Amniotic stem cell (primary cell): ENCODE measurements around the gene RNPC3.
A peak's percentile ranks its signal among the peaks of the same experiment; 100 is the strongest.

Source experiments
- DNase-seq: peaks from one replicate; lab custom pipeline; 2025; lab: John Stamatoyannopoulos, UW

Gene RNPC3, protein sequence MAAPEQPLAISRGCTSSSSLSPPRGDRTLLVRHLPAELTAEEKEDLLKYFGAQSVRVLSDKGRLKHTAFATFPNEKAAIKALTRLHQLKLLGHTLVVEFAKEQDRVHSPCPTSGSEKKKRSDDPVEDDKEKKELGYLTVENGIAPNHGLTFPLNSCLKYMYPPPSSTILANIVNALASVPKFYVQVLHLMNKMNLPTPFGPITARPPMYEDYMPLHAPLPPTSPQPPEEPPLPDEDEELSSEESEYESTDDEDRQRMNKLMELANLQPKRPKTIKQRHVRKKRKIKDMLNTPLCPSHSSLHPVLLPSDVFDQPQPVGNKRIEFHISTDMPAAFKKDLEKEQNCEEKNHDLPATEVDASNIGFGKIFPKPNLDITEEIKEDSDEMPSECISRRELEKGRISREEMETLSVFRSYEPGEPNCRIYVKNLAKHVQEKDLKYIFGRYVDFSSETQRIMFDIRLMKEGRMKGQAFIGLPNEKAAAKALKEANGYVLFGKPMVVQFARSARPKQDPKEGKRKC

DNA sequence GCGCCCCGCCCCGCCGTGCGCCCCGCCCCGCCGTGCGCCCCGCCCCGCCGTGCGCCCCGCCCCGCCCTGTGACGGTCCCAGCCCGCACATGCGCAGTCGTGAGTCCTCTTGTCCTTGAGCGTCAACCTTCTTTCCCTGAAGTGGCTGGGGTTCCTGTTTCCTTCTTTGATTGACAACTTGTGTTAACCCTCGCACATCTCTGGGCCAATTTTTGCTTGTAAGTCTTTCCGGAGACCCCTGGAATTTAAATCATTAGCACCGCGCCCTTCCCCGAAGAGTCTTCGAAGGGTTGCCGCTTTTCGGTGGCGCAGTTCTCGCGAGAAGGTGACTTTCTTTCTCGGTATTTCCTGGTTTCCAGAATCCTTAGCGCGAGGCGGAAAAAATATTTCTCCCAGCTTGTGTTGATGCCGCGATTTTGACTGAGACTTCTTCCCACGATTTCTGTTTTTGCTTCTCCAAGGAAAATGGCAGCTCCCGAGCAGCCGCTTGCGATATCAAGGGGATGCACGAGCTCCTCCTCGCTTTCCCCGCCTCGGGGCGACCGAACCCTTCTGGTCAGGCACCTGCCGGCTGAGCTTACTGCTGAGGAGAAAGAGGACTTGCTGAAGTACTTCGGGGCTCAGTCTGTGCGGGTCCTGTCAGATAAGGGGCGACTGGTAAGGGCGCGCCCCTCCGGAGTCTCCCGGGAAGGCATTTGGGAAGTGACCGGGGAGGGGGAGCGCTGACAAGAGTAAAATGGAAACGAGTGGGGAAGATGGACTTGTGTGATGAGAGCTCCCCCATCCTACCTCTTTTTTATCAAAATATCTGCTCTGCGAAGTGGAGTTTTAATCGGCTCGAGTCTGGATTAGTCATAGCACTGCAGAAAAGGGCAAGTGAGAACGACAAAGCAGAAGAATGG is at the start of gene RNPC3:
RNPC3 (plus strand) TSS at position 93 of the 901 bp plus-strand sequence; CDS start at position 465, 372 bp downstream.
- DNase-seq = peak; percentile 83

DNA sequence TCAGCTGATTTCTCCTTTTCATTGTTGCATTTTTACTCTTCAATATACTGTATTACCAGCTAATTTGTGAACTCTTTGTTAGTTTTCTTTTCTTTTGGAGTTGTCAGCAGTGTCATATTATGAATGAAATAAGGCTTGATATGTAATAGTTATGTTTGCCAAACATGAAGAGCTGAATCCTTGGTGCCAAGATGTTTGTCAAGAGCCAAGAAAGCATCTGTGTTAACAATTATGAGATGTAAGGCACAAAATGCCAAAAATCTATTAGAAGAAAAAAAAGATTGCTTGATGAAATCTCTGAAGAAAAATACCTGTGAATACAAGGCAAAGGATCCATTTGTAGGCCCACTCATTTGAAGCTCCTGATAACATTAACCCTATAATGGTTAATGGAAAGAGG is 48.4 kb upstream of the RNPC3 start:
- DNase-seq = no peak

DNA sequence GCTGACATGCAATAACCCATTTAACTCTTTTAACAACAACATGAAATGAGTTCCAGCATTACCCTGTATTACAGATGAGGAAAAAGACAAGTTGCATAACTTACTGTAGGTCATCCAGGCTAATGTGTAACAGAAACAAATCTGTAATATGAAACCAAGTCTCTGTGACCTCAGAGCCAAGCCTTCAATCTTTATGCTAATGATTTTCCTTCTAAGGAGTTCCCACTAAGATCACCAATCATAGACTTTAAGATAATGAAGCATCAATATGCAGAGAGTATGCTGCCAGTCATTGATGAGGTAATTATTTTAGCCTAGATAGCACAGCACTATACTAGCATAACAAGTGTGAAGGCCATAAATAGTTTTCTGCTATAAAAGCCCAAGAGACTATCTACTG is 35.6 kb upstream of the RNPC3 start:
- no peak for DNase-seq

DNA sequence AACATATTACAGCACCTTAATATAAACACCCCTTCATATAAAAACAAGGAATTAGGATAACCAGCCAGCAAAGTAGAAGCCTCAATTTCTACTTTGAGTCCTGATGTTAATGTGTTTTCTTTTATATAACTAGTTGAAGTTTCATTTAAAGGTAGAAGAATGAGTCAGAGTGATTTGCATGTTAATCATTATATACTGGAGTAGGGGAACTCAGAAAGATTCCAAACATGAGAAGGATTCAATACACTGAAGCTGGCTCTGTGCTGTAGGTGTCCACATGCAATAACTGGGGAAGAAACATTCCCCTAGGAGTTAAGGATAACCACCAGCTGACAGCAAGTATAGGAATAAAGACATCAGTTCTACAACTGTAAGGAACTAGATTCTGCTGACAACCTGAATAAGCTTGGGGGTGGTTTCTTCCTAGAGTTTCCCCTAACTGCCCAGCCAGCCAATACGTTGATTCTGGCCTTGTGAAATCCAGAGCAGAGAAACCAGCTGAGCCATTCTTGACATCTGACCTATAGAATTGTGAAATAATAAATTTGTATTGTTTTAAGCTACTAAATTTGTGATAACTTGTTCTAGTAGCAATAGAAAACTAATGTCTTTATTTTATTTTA is 33.4 kb upstream of the RNPC3 start:
- DNase-seq = no peak

DNA sequence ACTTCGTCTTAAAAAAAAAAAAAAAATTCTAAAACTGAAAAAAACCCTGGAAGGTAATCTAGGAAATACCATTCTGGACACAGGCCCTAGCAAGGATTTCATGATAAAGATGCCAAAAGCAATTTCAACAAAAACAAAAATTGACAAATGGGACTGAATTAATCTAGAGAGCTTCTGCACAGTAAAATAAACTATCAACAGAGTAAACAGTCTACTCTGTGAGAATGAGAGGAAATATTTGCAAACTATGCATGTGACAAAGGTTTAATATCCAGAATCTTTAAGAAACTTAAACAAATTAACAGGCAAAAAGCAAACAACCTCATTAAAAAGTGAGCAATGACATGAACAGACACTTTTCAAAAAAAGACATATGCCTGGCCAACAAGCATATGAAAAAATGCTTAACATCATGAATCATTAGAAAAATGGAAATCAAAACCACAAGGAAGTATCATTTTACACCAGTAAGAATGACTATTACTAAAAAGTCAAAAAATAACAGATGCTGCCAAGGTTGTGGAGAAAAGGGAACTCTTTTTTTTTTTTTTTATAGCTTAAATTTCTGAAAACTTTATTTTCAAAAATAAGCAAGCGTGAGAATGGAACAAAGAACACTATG is 29.4 kb upstream of the RNPC3 start:
- DNase-seq = no peak

DNA sequence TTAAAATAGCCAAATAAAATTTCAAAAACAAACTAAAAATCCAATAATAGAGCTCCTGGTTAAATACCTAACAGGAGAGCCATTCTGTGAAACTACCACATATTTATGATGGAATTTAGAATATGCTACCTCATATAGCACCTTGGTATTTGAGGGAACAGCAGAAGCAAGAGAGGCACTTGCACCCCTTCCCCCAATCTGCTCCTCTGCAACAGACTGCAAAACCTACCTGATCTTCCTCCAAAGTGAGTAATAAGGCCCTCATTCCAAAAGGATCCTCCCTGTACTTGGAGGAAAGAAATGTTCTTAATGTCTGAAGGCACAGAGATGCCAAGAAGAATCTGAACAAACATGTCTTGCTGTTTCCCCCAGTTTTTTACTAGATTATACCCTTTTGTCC is 28.1 kb upstream of the RNPC3 start:
- DNase-seq = no peak

DNA sequence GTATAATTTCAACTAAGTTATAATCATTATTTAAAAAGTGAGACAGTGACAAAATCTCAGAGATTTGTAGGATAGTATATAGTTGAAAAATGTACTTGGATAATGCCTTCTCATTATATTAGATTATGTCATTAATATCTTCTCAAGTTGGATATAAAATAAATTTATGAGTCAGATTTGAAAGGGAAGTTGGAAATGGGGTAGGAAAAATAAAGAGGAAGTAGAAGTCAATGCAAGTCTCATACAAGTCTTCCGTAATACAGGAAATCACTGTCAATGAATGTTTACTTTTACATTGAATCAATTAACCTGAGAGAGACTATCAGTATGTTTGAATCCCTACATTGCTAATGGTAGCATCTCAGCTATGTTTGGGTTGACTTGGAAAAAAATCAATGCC is 16.2 kb upstream of the RNPC3 start:
- no peak for DNase-seq

DNA sequence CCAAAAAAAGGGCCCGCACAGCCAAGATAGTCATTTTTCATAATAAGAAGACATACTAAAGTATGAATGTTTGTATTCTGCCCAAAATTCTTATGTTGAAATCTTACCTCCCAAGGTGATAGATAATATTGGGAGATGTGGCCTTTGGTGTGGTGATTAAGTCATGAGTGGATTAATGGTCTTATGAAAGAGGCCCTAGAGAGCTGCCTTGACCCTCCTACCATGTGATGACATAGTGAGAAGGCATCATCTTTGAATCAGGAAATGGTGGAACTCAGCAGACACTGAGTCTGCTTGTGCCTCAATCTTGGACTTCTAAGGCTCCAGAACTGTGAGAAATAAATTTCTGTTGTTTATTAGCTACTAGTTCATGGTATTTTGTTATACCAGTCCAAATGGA is 11.8 kb upstream of the RNPC3 start:
- no peak for DNase-seq

DNA sequence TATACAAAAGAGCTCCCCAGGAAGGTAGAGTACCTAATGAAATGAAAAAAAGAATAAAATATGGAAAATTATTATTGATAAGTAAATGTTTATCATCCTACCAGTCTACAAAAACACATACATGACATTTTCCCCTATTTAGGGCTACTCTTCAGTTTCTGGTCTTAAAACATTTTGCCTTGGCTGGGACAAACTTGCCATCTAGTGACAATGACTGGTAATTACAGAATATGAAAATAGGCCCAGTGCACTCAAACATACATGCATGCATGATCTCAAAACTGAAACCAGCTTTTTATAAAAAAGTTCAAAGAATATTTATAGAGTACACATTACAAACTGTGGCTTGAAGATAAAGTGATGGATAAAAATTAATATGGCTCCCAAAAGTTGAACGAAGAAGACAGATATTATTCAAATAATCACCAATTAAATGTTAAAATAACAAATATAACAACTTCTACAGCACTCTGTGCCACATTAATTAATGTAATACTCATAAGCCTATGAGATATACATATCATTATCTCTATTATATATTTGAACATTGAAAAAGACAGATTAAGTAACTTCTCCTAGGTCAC is 10.5 kb upstream of the RNPC3 start:
- no peak for DNase-seq

DNA sequence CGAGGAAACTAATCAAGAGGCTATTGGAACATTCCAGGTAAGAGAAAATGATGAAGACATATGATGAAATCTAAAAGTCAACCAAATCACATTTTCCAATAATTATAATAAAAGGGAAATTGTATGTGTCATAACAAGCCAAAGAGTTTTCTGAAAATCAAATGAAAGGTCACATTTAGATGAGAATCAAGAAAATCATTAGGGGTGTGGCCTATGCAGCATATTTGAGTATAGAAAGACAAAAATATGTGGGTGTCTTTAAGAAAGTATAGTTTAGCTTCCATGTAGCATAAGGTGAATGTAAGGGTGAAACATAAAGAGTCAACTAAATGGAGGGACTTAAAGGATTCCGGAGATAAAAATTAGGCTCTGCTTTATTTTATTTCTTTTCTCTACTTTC is 9.2 kb upstream of the RNPC3 start:
- DNase-seq = no peak

DNA sequence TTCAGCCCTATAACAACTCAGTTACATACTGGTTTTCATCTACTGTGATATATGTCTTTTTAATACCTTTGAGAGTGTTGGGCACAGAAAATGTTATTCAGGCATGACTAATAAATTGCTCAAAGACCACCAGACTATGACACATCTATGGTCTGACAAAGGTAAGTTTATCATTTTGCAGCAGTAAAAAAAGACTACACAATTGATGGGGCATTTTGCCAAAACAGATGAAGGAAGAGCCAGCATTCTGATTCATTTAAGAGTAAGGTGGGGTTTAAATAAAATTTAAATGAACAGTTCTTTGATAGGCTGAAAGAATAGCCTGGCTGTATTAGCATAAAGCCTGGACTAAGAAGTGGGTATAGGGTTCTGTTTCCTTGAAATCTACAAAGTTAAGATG is 8.8 kb upstream of the RNPC3 start:
- no peak for DNase-seq

DNA sequence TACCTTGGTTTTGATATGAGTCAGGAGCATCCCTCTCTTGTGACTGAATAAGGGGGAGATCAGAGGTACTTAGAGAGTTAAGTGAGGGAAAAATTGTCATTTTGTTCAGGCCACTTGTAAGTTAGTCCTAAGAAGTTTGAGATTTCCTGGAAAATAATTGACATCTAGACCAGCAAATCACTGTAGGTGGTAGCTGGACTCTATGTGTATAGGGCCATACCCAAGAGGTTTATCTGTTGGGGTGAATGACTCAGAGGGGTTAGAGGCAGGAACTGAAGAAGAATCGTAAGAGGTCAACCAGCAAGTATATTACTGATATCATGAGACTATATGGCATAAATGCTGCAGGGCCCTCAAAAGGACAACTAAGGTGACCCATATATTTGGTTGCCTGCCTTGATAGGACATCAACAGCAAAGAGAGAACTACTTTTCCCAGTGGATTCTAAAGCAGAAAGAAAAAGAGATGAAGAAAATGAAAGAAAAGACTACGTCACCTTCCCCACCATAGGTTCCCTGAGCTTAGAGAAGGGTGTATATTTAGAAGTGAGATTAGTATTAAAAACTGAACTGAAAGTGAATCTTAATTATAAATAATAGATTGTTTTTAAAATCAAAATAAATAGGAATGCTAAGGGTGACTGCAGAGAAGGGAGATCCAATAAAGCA is 8.0 kb upstream of the RNPC3 start:
- no peak for DNase-seq

DNA sequence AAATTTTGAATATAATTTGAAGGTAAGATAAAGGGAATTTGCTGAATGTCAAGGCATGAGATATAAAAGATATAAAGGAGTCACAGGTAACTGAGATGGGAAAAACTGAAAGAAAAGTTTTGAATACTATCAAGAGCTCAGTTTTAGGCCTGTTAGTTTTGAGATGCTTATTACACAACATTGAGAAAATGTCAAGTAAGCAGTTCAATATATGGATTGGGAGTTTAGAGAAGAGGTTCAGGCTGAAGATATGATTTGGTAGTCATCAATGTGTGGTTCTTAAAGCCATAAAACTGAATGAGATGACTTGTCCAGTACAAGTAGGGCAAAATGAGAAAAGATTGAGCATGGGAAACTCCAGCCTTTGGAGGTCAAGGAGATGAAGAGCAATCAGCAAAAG is 4.7 kb upstream of the RNPC3 start:
- DNase-seq = no peak

DNA sequence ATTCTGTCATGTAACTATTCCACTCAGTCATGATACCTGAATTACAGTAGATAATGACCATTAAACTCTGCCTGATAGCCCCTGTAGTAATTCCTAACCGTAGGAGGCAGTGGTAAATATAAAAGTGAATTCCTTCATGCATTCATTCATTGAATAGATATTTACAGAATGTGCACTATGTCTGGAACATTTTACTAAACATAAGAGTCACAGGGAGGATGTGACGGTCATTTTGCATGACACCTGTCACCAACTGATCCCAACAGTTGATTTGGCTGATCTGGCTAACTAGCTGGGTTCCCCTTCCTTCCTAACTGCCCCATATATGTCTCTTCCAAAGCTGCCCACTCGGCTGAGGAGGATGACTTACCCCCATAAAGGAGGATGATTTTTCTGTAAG is 2.2 kb upstream of the RNPC3 start:
- DNase-seq = no peak

DNA sequence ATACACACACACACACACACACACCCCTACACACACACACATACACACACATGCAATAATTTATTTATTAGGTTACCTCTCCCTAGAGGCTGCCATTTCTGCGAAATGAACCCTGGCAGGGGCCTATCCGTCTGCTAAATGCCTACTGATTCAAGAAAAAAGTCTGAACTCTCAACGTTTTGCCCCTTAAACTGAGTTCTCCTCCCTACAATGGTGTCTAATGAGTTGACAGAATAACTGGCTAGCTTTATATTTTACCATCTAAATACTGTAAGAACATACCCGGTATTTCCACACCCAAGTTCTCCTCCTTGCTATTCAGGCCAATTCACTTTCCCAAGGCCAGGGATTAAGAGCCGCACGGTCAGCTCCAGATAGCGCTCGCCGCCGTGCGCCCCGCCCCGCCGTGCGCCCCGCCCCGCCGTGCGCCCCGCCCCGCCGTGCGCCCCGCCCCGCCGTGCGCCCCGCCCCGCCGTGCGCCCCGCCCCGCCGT is 339 bp upstream of the RNPC3 start:
- peak; percentile 16 for DNase-seq

DNA sequence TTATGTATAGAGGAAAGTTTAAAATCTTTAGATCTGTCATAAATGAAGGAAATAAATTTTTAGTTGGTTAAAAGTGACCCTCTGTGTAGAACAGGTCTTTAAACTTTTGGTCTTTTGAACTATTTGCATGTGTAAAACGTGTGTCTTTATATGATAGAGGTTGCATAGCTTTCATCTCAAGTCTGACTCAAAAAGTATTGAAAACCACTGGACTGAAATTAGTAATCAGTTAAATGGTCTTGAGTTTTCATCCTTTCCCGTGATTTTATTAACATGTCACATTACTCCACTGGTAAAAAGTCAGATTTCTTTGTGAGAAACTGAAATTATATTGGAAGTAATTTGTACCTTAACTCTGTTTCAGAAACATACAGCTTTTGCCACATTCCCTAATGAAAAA is 1.8 kb downstream of the RNPC3 start:
- DNase-seq = no peak

DNA sequence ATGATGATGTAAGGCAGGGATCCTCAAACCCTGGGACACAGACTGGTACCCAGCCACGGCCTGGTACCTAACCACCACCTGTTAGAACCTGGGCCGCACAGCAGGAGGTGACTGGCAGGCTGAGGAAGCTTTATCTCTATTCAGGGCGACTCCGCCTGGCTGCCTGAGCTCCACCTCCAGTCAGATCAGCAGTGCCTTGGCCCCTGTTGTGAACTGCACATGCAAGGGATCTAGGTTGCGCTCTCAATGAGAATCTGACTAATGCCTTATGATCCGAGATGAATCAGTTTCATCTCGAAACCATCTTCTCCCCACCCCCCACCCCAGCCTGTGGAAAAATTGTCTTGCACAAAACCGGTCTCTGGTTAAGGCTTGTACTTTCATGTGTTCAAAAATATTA is 4.2 kb downstream of the RNPC3 start:
- DNase-seq = no peak

DNA sequence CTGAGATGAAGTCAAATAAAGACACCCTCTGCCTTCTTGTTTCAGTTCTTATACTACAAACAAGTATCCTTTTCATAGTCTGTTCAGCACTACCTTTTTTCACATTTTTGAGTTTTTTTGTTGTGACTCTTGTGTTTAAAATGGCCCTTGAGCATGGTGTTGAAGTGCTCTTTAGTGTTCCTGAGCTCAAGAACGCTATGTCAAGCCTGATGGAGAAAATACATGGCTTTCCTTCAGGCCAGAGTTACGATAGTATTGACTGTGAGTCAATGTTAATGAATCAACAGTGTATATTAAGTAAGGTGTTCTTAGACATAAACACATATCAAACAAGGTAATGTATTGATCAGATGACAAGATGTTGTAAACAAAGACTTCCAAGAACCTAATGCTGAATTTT is 12.7 kb downstream of the RNPC3 start:
- DNase-seq = no peak

DNA sequence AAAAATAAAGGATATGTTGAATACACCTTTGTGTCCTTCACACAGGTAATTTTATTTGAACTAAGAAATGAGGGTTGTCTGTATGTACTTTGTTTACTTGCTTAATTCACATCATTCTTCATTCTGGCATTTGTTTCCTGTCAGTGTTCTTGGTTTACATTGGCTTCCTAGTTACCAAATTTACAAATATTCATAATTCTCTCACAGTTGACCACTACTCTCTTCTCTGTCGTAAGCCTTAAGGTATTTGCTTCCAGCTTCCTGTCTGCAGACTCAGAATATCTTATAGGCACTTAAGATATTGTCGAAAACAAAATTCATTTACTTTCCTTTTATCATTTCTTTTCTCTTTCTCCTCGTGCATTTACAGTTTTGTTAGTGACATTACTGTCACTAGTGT is 15.9 kb downstream of the RNPC3 start:
- DNase-seq = no peak

DNA sequence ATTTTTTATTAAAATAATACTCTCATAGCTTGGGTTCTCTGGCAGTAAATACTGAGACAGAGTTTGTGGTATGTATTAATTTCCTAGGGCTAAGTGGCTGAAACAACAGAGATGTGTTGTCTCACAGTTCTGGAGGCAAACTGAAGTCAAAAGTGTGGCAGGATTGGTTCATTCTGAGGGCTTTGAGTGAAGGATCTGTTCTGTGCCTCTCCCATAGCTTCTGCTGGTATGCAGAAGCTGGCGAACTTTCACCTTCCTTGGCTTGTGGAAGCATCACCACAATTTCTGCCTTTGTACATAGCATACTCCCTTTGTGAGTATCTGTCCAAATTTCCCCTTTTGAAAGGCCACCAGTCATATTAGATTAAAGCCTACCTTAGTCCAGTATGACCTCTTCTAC is 21.0 kb downstream of the RNPC3 start:
- DNase-seq = no peak

DNA sequence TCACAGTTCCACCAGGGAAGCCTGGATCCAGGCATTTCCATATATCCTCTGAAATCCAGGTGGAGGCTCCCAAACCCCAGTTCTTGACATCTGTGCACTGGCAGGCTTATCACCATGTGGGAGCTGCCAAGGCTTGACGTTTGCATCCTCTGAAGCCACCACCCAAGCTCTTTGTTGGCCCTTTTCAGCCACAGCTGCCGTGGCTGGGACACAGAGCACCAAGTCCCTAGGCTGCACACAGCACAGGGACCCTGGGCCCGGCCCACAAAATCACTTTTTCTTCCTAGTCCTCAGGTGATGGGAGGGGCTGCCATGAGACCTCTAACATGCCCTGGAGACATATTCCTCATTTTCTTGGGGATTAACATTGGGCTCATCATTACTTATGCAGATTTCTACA is 22.3 kb downstream of the RNPC3 start:
- no peak for DNase-seq
